HEK293 (cell line): ENCODE results near the gene KDM3B.

ENCODE experiments used
- ZNF18 ChIP-seq: fragments of 450-650 bp; formaldehyde crosslinking; IDR thresholded peaks from 2 replicates; pipeline ENCODE4 v1.5.1; 2016; ENCODE audit warnings: missing biosample characterization, missing genetic modification characterization
- ZSCAN16 ChIP-seq: fragments of 450-650 bp; formaldehyde crosslinking; IDR thresholded peaks from 2 replicates; pipeline ENCODE4 v1.5.1; 2016; ENCODE audit warnings: missing biosample characterization, missing genetic modification characterization

GRCh38 chr5:138469540-138470321, 117.2 kb downstream of the KDM3B start:
- TF ChIP-seq ZNF18 (tag by site-specific recombination) (no peak), ZSCAN16 (tag by site-specific recombination) (no peak)
